ENCODE measurements around the gene MRPL36.
A peak's percentile ranks its signal among the peaks of the same experiment; 100 is the strongest.

The MRPL36 gene

GRCh38 chr5:1763960-1764605 is 35.6 kb downstream of the MRPL36 start:
- DNase-seq (ENCODE audit: low spot score), result no peak
- no peak for TF ChIP-seq CTCF (IDR thresholded peaks at IDR 0.05; ENCODE audit: extremely low read depth, insufficient read depth, missing control alignments)
- in situ Hi-C loops (cut with MboI; ENCODE audit: low pct_unique_long_range_greater_than_20kb, low sequenced_read_pairs, unreplicated experiment), result loop anchor here (25.0 kb wide), 1 partner anchor 248 kb away; no protein-coding TSS in a partner anchor

- peak; percentile 83 for DNase-seq (ENCODE audit: low spot score)
- TF ChIP-seq CTCF (IDR thresholded peaks at IDR 0.05; ENCODE audit: extremely low read depth, insufficient read depth, missing control alignments), result peak; percentile 65
- in situ Hi-C loops (cut with MboI; ENCODE audit: low pct_unique_long_range_greater_than_20kb, low sequenced_read_pairs, unreplicated experiment), result loop anchor here (25.0 kb wide), 1 partner anchor 249 kb away; no protein-coding TSS in a partner anchor
These were observed 36.1 kb downstream of the MRPL36 start for GRCh38 chr5:1763548-1763911.

GRCh38 chr5:1762883-1763547 is 36.6 kb downstream of the MRPL36 start:
- no peak for TF ChIP-seq CTCF (IDR thresholded peaks at IDR 0.05; ENCODE audit: extremely low read depth, insufficient read depth, missing control alignments)
- in situ Hi-C loops (cut with MboI; ENCODE audit: low pct_unique_long_range_greater_than_20kb, low sequenced_read_pairs, unreplicated experiment), result loop anchor here (25.0 kb wide), 1 partner anchor 249 kb away; no protein-coding TSS in a partner anchor
- no peak for DNase-seq (ENCODE audit: low spot score)

- DNase-seq (ENCODE audit: low spot score), result no peak
- in situ Hi-C loops (cut with MboI; ENCODE audit: low pct_unique_long_range_greater_than_20kb, low sequenced_read_pairs, unreplicated experiment), result loop anchor here (25.0 kb wide), 1 partner anchor 250 kb away; no protein-coding TSS in a partner anchor
- TF ChIP-seq CTCF (IDR thresholded peaks at IDR 0.05; ENCODE audit: extremely low read depth, insufficient read depth, missing control alignments), result no peak
These were observed 37.3 kb downstream of the MRPL36 start for GRCh38 chr5:1762121-1762882.

GRCh38 chr5:1761453-1761755 is 38.2 kb downstream of the MRPL36 start:
- in situ Hi-C loops (cut with MboI; ENCODE audit: low pct_unique_long_range_greater_than_20kb, low sequenced_read_pairs, unreplicated experiment), result loop anchor here (25.0 kb wide), 1 partner anchor 251 kb away; no protein-coding TSS in a partner anchor
- DNase-seq (ENCODE audit: low spot score), result no peak
- no peak for TF ChIP-seq CTCF (IDR thresholded peaks at IDR 0.05; ENCODE audit: extremely low read depth, insufficient read depth, missing control alignments)

- TF ChIP-seq CTCF (IDR thresholded peaks at IDR 0.05; ENCODE audit: extremely low read depth, insufficient read depth, missing control alignments), result no peak
- no peak for DNase-seq (ENCODE audit: low spot score)
- in situ Hi-C loops (cut with MboI; ENCODE audit: low pct_unique_long_range_greater_than_20kb, low sequenced_read_pairs, unreplicated experiment), result loop anchor here (25.0 kb wide), 1 partner anchor 251 kb away; no protein-coding TSS in a partner anchor
These were observed 38.8 kb downstream of the MRPL36 start for GRCh38 chr5:1760656-1761452.

Data from GM13977 (cell line).